Activated CD4-positive, alpha-beta T cell treated with anti-CD3 and anti-CD28 coated beads, Interleukin-2, amount 10 ng/mL, durations not matched to agents 7 days and 5 days (primary cell): ENCODE data around the gene GSTA4. TPM values are rescaled to one million over a fixed set of nuclear protein-coding genes. Genes with fewer than 3 reads are reported as not detected.
"Not testable (repeated sequence)": the region's sequence is repeated elsewhere in the genome, so short reads cannot be mapped to it uniquely, and the experiment has no call there.

Experiments used
- CTCF ChIA-PET: fragments of 350-600 bp; sonication (Branson Sonifier 250); formaldehyde crosslinking; loops from one replicate; lab custom pipeline; 2021; ENCODE audit warnings: antibody characterized with exemption; lab: Charles Lee
- POLR2A ChIA-PET: fragments of 350-600 bp; sonication (Branson Sonifier 250); formaldehyde crosslinking; loops from one replicate; lab custom pipeline; 2021; ENCODE audit warnings: antibody characterized with exemption; lab: Charles Lee
- DNase-seq: peaks from one replicate; pipeline ENCODE4 v3.0.0-alpha.2; 2020
- H3K27ac Mint-ChIP-seq: one replicate; pipeline ENCODE4 v1.8.0; 2021; ENCODE audit warnings: mild to moderate bottlenecking, moderate library complexity, mixed read lengths
- H3K27me3 Mint-ChIP-seq: one replicate; pipeline ENCODE4 v1.8.0; 2021; ENCODE audit warnings: mixed read lengths
- H3K36me3 Mint-ChIP-seq: one replicate; pipeline ENCODE4 v1.8.0; 2021; ENCODE audit warnings: low read depth, mixed read lengths
- H3K4me1 Mint-ChIP-seq: one replicate; pipeline ENCODE4 v1.8.0; 2021; ENCODE audit warnings: mixed read lengths
- H3K4me3 Mint-ChIP-seq: one replicate; pipeline ENCODE4 v1.8.0; 2021; ENCODE audit warnings: mild to moderate bottlenecking, moderate library complexity, mixed read lengths
- H3K9me3 Mint-ChIP-seq: one replicate; pipeline ENCODE4 v1.8.0; 2021; ENCODE audit warnings: mixed read lengths
- total RNA-seq, 2 experiments: library from RNA; stranded (reverse); gene quantifications; one replicate each; pipeline ENCODE4 v1.2.3, GENCODE V29; 2021

Gene GSTA4
- total RNA-seq, 2 experiments from 2014 or later = 4.8 to 6.1 TPM

GRCh38 chr6:52961022-52961421 lies 34.1 kb downstream of the GSTA4 start:
- H3K4me1 Mint-ChIP-seq, CTCF ChIA-PET, H3K27ac Mint-ChIP-seq, POLR2A ChIA-PET, H3K27me3 Mint-ChIP-seq, H3K36me3 Mint-ChIP-seq, H3K4me3 Mint-ChIP-seq, DNase-seq, H3K9me3 Mint-ChIP-seq: not testable (repeated sequence)

- H3K27ac Mint-ChIP-seq, CTCF ChIA-PET, H3K9me3 Mint-ChIP-seq, H3K4me1 Mint-ChIP-seq, H3K36me3 Mint-ChIP-seq, H3K4me3 Mint-ChIP-seq, H3K27me3 Mint-ChIP-seq, DNase-seq, POLR2A ChIA-PET: not testable (repeated sequence)
Measured at GRCh38 chr6:52960211-52960610, 34.9 kb downstream of the GSTA4 start.

- ChIA-PET POLR2A (no interaction called here), CTCF (no interaction called here)
- H3K27ac Mint-ChIP-seq = no peak overlapping the region
- H3K36me3 Mint-ChIP-seq = no peaks in the 10 kb centered on the region
- DNase-seq = no peak
- no peaks in the 10 kb centered on the region for H3K4me1 Mint-ChIP-seq
- peaks cover 7% of the 10 kb centered on the region for H3K27me3 Mint-ChIP-seq
- H3K4me3 Mint-ChIP-seq = no peak overlapping the region
- H3K9me3 Mint-ChIP-seq = peaks cover 2% of the 10 kb centered on the region
Measured at GRCh38 chr6:52958546-52959255, 36.4 kb downstream of the GSTA4 start.

- H3K36me3 Mint-ChIP-seq = no peaks in the 10 kb centered on the region
- H3K4me3 Mint-ChIP-seq = no peak overlapping the region
- DNase-seq = no peak
- peaks cover 2% of the 10 kb centered on the region for H3K9me3 Mint-ChIP-seq
- H3K4me1 Mint-ChIP-seq = no peaks in the 10 kb centered on the region
- CTCF ChIA-PET = no interaction called here
- POLR2A ChIA-PET = no interaction called here
- H3K27me3 Mint-ChIP-seq = peaks cover 7% of the 10 kb centered on the region
- H3K27ac Mint-ChIP-seq = no peak overlapping the region
Measured at GRCh38 chr6:52955871-52956270, 39.2 kb downstream of the GSTA4 start.

GRCh38 chr6:52953911-52954839 lies 40.9 kb downstream of the GSTA4 start:
- Mint-ChIP-seq H3K4me3 (no peak overlapping the region), H3K9me3 (peaks cover 2% of the 10 kb centered on the region), H3K27ac (no peak overlapping the region), H3K4me1 (no peaks in the 10 kb centered on the region), H3K36me3 (no peaks in the 10 kb centered on the region), H3K27me3 (peaks cover 13% of the 10 kb centered on the region)
- ChIA-PET POLR2A (no interaction called here), CTCF (interaction anchor here (1.2 kb wide), 1 partner anchor 26 kb away, joined by 3 read pairs; no protein-coding TSS in a partner anchor)
- DNase-seq = no peak

GRCh38 chr6:52946306-52946705 lies 48.8 kb downstream of the GSTA4 start:
- ChIA-PET POLR2A (no interaction called here), CTCF (no interaction called here)
- no peaks in the 10 kb centered on the region for H3K9me3 Mint-ChIP-seq
- H3K4me3 Mint-ChIP-seq = no peak overlapping the region
- DNase-seq = no peak
- peaks cover 23% of the 10 kb centered on the region for H3K27me3 Mint-ChIP-seq
- no peaks in the 10 kb centered on the region for H3K4me1 Mint-ChIP-seq
- no peak overlapping the region for H3K27ac Mint-ChIP-seq
- no peaks in the 10 kb centered on the region for H3K36me3 Mint-ChIP-seq

- DNase-seq, H3K4me1 Mint-ChIP-seq, H3K36me3 Mint-ChIP-seq, H3K9me3 Mint-ChIP-seq, H3K4me3 Mint-ChIP-seq, POLR2A ChIA-PET, H3K27ac Mint-ChIP-seq, CTCF ChIA-PET: not testable (repeated sequence)
- peaks cover 10% of the 10 kb centered on the region for H3K27me3 Mint-ChIP-seq
Measured at GRCh38 chr6:52942821-52943220, 52.3 kb downstream of the GSTA4 start.

- H3K4me1 Mint-ChIP-seq = no peaks in the 10 kb centered on the region
- DNase-seq = no peak
- ChIA-PET POLR2A (no interaction called here), CTCF (no interaction called here)
- no peaks in the 10 kb centered on the region for H3K36me3 Mint-ChIP-seq
- no peak overlapping the region for H3K27ac Mint-ChIP-seq
- H3K27me3 Mint-ChIP-seq = peaks cover 10% of the 10 kb centered on the region
- no peaks in the 10 kb centered on the region for H3K9me3 Mint-ChIP-seq
- no peak overlapping the region for H3K4me3 Mint-ChIP-seq
Measured at GRCh38 chr6:52942221-52942620, 52.9 kb downstream of the GSTA4 start.

GRCh38 chr6:52937908-52938307 lies 57.2 kb downstream of the GSTA4 start:
- no peaks in the 10 kb centered on the region for H3K4me1 Mint-ChIP-seq
- H3K27ac Mint-ChIP-seq = no peak overlapping the region
- no peak overlapping the region for H3K4me3 Mint-ChIP-seq
- H3K27me3 Mint-ChIP-seq = no peaks in the 10 kb centered on the region
- DNase-seq = no peak
- no peaks in the 10 kb centered on the region for H3K36me3 Mint-ChIP-seq
- no peaks in the 10 kb centered on the region for H3K9me3 Mint-ChIP-seq
- CTCF ChIA-PET = no interaction called here
- POLR2A ChIA-PET = no interaction called here

- Mint-ChIP-seq H3K27me3 (no peaks in the 10 kb centered on the region), H3K36me3 (no peaks in the 10 kb centered on the region), H3K4me3 (no peak overlapping the region), H3K9me3 (no peaks in the 10 kb centered on the region), H3K4me1 (no peaks in the 10 kb centered on the region), H3K27ac (no peak overlapping the region)
- ChIA-PET CTCF (no interaction called here), POLR2A (no interaction called here)
- DNase-seq = no peak
Measured at GRCh38 chr6:52933778-52934177, 61.3 kb downstream of the GSTA4 start.

- Mint-ChIP-seq H3K27me3 (peaks cover 5% of the 10 kb centered on the region), H3K36me3 (no peaks in the 10 kb centered on the region), H3K27ac (no peak overlapping the region), H3K4me1 (no peaks in the 10 kb centered on the region), H3K4me3 (no peak overlapping the region), H3K9me3 (no peaks in the 10 kb centered on the region)
- DNase-seq = no peak
- POLR2A ChIA-PET = no interaction called here
- CTCF ChIA-PET = interaction anchor here (0.7 to 1.0 kb wide), 2 partner anchors 9 to 88 kb away, joined by 3 to 5 read pairs; no protein-coding TSS in a partner anchor
Measured at GRCh38 chr6:52931351-52931750, 63.7 kb downstream of the GSTA4 start.

GRCh38 chr6:52929321-52930164 lies 65.5 kb downstream of the GSTA4 start:
- Mint-ChIP-seq H3K4me1 (no peaks in the 10 kb centered on the region), H3K4me3 (no peak overlapping the region), H3K36me3 (no peaks in the 10 kb centered on the region), H3K27me3 (peaks cover 5% of the 10 kb centered on the region), H3K9me3 (no peaks in the 10 kb centered on the region), H3K27ac (no peak overlapping the region)
- CTCF ChIA-PET = no interaction called here
- no peak for DNase-seq
- POLR2A ChIA-PET = no interaction called here
